SK-N-SH treated with all-trans-retinoic acid at 6 μM for 48 hours (cell line): Measurements from ENCODE around the gene CA5A.

Experiments used
- BACH2 ChIP-seq: fragments of 250-450 bp; sonication (Bioruptor Pico); IDR thresholded peaks from 2 replicates; pipeline ENCODE4 v1.9.0; 2021; ENCODE audit warnings: mild to moderate bottlenecking, borderline replicate concordance
- ISL1 ChIP-seq: fragments of 250-450 bp; sonication (Bioruptor Pico); IDR thresholded peaks from 2 replicates; pipeline ENCODE4 v2.1.2; 2022; ENCODE audit warnings: mild to moderate bottlenecking, moderate library complexity
- POU6F1 ChIP-seq: fragments of 250-450 bp; sonication (Bioruptor Pico); IDR thresholded peaks from 2 replicates; pipeline ENCODE4 v1.8.0; 2021; ENCODE audit warnings: low read depth, mild to moderate bottlenecking, moderate library complexity, borderline replicate concordance
- RARB ChIP-seq: fragments of 250-450 bp; sonication (Bioruptor Pico); IDR thresholded peaks from 2 replicates; pipeline ENCODE4 v1.8.0; 2021; ENCODE audit warnings: mild to moderate bottlenecking, moderate library complexity
- SNAI2 ChIP-seq: fragments of 250-450 bp; sonication (Bioruptor Pico); IDR thresholded peaks from 2 replicates; pipeline ENCODE4 v1.5.0; 2020; ENCODE audit warnings: mild to moderate bottlenecking, moderate library complexity
- TOX ChIP-seq: fragments of 250-450 bp; sonication (Bioruptor Pico); IDR thresholded peaks from 2 replicates; pipeline ENCODE4 v1.8.0; 2021; ENCODE audit warnings: mild to moderate bottlenecking, moderate library complexity, borderline replicate concordance
- ZFP3 ChIP-seq: fragments of 250-450 bp; sonication (Bioruptor Pico); IDR thresholded peaks from 2 replicates; pipeline ENCODE4 v1.5.0; 2020; ENCODE audit warnings: mild to moderate bottlenecking, moderate library complexity
- ZNF8 ChIP-seq: fragments of 450-650 bp; formaldehyde crosslinking; IDR thresholded peaks from 2 replicates; pipeline ENCODE4 v1.5.0; 2020; ENCODE audit warnings: mild to moderate bottlenecking, moderate library complexity
- TF ChIP-seq, protein P1 (sequence below): fragments of 250-450 bp; sonication (Bioruptor Pico); IDR thresholded peaks from 2 replicates; pipeline ENCODE4 v1.5.1; 2021; ENCODE audit warnings: mild to moderate bottlenecking, moderate library complexity
- TF ChIP-seq, protein P2 (sequence below): fragments of 250-450 bp; sonication (Bioruptor Pico); IDR thresholded peaks from 2 replicates; pipeline ENCODE4 v1.8.0; 2020; ENCODE audit warnings: mild to moderate bottlenecking, moderate library complexity, borderline replicate concordance

DNA sequence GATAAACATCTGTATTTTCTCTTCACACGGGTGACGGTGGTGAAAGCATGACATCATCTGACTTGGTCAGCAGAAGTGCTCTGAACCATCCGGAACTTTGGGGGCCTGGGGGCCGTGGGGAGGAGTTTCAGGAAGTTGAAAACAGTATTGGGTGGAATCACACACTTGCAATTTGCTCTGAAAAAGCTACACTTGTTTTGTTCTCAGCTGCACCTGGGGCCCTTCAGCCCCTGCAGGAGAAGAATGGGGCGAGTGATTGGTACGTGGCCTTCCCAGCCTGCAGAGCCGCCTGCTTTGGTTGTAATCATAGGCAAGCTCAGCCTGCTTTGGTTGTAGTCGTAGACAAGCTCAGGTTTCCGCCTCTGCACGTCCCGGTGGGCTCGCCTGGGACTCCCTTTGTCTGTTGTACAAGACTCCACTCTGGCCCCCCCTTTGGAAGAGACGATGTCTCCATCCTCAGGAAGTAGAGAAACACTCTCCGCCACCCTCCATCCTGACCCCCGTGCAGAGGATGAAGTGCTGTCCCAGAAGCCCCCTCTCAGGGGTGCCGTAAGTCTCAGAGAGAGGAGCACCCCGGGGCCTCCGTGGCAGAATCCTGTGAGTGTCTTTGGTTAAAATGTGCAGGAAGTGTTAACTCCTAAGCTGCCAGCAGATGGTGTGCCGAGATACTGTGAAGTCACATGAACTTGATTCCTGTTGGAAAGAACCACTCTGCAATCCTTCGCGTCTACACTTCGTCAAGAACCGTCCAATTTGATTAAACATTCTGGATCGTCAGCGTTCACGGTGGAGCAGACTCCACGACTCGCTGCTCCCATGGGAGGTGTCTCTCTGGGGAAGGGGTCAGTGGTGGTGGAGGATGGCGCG lies 20.3 kb upstream of the CA5A start:
- no peak for TF ChIP-seq SNAI2
- TF ChIP-seq, protein P1, sequence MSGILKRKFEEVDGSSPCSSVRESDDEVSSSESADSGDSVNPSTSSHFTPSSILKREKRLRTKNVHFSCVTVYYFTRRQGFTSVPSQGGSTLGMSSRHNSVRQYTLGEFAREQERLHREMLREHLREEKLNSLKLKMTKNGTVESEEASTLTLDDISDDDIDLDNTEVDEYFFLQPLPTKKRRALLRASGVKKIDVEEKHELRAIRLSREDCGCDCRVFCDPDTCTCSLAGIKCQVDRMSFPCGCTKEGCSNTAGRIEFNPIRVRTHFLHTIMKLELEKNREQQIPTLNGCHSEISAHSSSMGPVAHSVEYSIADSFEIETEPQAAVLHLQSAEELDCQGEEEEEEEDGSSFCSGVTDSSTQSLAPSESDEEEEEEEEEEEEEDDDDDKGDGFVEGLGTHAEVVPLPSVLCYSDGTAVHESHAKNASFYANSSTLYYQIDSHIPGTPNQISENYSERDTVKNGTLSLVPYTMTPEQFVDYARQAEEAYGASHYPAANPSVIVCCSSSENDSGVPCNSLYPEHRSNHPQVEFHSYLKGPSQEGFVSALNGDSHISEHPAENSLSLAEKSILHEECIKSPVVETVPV, result no peak
- TF ChIP-seq POU6F1 (CRISPR knock-in tag), result no peak
- no peak for TF ChIP-seq ZFP3 (CRISPR knock-in tag)
- TF ChIP-seq ZNF8, result no peak
- TF ChIP-seq BACH2 (CRISPR knock-in tag), result no peak
- TF ChIP-seq, protein P2, sequence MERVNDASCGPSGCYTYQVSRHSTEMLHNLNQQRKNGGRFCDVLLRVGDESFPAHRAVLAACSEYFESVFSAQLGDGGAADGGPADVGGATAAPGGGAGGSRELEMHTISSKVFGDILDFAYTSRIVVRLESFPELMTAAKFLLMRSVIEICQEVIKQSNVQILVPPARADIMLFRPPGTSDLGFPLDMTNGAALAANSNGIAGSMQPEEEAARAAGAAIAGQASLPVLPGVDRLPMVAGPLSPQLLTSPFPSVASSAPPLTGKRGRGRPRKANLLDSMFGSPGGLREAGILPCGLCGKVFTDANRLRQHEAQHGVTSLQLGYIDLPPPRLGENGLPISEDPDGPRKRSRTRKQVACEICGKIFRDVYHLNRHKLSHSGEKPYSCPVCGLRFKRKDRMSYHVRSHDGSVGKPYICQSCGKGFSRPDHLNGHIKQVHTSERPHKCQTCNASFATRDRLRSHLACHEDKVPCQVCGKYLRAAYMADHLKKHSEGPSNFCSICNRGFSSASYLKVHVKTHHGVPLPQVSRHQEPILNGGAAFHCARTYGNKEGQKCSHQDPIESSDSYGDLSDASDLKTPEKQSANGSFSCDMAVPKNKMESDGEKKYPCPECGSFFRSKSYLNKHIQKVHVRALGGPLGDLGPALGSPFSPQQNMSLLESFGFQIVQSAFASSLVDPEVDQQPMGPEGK (CRISPR knock-in tag), result no peak
- no peak for TF ChIP-seq TOX (CRISPR knock-in tag)
- no peak for TF ChIP-seq RARB (CRISPR knock-in tag)
- TF ChIP-seq ISL1 (CRISPR knock-in tag), result no peak
